HG03045 (cell line): ENCODE results near the gene GAL3ST2.
"Not testable (repeated sequence)": the region's sequence is repeated elsewhere in the genome, so short reads cannot be mapped to it uniquely, and the experiment has no call there.

Source experiments
- ATAC-seq: cut with Tn5 transposase; IDR thresholded peaks from one replicate; pipeline ENCODE4 v1.9.1; 2021; ENCODE audit warnings: mild to moderate bottlenecking, moderate library complexity; ENCODE audit not compliant: unreplicated experiment

Gene GAL3ST2

GRCh38 chr2:241767464-241768250, 9.0 kb upstream of the GAL3ST2 start:
- ATAC-seq: no peak

DNA sequence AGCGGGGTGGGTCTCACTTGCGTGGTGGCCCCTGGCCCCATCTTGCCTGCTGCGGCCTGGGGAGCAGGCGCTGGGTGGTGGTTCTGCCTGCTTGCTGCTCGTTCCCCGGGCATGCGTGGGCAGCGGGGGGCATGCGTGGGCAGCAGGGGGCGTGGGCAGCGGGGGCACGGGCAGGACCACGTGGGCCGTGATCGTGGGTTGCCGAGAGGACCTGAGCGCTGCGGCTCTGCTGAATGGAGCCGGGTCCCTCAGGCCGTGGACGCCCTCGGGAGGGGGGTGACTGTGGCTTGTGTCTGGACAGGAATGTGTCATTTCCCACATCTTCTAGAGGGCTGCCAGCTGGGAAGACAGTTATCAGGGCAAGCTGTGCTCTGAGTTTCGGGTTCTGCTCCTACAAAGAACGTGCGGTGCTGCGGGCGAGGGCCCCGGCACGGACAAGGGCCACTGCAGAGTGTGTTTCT, 8.3 kb upstream of the GAL3ST2 start:
- ATAC-seq: no peak

- ATAC-seq: no peak
Measured at GRCh38 chr2:241768850-241769249, 7.8 kb upstream of the GAL3ST2 start.

DNA sequence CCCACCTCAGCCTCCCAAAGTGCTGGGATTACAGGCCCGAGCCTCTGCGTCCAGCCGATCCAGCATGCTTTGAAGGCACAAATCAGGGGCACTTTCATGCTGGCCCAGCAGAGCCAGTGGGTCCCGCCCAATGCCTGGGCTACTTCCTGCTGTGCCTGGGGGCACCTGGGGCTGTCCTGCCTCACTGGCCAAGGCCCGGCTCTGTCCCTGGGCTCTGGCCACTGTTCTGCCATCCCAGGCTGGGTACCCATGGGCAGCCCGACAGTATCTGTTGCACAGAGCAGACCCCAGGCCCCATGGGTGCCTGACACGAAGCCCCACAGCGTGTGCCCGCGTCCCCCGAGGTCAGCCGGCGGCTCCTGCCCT, 6.8 kb upstream of the GAL3ST2 start:
- ATAC-seq: no peak

GRCh38 chr2:241770185-241770935, 6.3 kb upstream of the GAL3ST2 start:
- no peak for ATAC-seq

GRCh38 chr2:241770936-241771285, 5.7 kb upstream of the GAL3ST2 start:
- ATAC-seq: no peak

DNA sequence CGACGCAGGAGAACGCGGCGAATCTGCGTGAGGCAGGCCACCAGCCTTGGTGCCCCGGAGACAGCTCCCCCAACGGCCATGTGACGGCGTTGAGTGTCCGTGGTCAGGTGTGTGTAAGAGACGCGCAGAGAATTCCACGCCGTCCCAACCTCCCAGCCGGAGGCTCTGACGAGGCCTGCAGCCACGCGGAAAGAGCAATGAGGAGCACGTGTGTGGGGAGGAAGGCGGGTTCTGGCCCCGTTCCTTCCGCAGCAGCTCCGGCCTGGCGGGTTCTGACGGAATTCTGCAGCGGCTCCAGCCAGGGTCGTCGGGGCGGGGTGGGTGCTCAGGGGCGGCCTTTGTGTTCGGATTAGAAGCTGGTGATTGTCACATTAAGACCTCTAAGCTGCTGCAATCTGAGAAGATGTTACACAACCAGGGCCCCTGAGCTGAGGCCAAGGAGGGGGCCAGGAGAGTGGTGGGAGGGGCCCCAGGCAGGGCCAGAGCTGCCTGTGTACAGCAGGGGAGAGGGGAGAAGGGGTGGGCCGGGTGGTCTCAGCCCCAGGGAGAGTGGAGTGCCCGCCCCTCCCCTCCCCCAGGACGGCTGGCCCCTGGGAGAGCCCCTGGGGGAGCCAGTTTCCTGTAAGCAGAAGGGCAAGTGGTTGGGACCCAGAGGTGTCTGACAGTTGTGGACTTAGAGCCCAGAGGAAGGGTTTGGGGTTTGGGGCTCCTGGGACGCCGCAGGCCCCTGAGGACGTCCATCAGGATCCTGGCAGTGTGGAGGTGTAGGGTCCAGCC, 5.1 kb upstream of the GAL3ST2 start:
- no peak for ATAC-seq

- no peak for ATAC-seq
Measured at GRCh38 chr2:241772063-241772499, 4.5 kb upstream of the GAL3ST2 start.

DNA sequence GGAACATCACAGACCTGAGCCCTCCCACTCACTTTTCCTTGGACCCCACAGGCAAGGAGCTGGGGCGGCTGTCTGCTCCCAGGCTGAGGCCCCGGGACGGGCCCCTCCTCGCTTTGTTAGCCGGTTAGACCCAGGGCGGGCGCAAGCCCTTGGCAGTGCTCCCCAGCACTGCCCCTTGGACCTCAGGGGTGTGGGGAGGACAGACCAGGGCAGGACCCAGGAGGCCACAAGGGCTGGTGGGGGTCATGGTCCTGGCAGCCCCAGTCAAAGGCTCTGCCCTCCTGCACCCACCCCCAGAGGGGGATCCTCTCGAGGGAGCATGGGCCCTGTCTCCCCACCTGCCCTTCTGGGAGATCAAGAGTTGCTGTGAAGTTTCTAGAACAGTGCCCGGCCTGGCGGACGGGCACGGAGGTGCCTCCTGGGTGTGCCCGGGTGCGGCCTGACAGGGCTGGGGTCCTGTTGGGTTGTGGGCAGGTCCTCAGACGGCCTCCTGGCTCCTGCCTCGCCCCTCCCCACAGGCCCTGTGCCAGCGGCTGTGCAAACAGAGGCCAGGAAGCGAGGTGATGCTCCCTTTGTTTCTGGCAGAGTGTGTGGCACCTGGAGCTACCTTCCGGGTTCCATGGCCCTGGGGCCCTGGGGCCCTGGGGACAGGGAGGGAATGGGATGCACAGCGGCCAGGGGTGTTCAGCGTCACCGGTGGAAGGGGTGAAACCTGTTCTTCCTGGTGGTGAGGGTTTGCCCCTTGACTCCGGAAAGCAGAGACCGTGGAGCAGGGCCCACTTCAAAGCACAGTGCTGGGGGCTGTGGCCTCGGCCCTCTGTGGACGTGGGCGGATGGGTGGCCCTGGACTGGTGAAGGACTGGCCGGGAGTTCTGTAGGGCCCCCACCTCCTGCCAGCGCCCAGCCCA, 2.9 kb upstream of the GAL3ST2 start:
- ATAC-seq: no peak

- ATAC-seq: no peak
Measured at GRCh38 chr2:241774419-241775222, 2.0 kb upstream of the GAL3ST2 start.

GRCh38 chr2:241775223-241776177, 1.1 kb upstream of the GAL3ST2 start:
- ATAC-seq: no peak

DNA sequence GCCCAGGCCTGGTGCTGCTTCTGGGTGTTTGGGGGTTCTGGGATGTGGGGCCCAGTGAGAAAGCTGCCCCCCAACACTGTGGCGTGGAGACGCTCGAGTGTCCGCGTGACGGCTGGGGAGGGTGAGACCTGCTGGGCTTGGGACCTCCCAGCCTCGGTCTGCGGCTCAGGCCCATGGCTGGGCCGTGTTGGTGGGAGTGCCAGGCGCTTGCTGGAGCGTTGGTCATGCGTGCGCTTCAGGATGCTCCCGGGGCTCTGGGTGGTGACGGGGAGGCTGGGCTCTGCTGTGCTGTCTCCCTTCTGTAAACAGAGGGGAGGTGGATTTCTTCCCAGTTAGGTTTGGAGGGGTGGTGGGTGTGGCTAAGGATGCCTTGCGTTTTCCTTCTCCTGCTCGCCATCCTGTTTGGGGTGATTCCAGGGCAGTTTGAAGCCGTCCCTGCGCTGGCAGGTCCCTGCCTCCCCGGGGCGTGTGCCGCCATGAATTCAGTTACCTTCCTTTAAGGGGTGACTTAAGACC, 606 bp downstream of the GAL3ST2 start:
- no peak for ATAC-seq

DNA sequence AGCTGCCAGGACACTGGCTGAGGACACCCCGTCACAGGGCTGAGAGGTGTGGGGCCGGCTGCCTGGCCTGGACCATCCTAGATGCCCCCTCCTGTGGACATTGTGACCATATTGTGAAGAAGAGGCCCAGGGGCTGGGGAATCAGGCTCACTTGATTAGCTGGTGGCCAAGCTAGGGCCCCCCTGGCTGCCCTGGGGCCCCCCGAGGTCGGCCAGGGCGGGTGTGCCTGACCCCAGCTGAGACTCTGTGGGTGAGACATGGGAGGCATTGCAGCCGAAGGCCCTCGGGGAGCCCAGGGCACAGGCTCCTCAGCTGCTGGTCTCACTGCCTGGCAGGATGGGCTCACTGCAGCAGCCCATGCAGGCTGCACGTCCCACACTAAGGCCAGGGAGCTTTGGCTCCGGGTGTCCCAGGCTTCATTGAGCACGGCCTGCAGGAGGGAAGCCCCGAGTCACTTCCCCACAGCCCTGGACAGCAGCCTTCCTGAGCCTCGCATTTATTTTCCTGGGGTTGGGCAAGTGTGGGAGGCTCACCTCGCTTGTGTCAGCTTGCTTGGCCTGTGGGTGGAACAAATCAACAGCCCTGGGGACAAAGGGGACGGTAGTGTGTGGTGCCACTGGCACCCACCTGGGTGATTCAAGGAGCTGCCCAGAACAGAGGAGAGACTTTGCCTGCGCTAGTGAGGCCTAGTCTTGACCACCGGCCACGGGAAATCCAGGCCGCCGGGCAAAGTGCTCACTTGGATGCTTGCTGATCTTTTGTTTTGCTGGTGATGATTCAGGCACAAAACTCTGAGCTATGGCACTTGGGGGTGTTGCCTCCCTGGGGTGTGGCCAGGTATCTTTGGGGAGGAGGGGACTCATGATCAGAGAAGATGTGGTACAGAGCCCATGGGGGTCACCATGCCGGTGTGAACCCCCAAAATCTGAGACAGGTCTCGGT, 1.3 kb downstream of the GAL3ST2 start:
- no peak for ATAC-seq

- no peak for ATAC-seq
Measured at GRCh38 chr2:241780939-241781569, 4.4 kb downstream of the GAL3ST2 start.

GRCh38 chr2:241782053-241782452, 5.4 kb downstream of the GAL3ST2 start:
- not testable (repeated sequence) for ATAC-seq

DNA sequence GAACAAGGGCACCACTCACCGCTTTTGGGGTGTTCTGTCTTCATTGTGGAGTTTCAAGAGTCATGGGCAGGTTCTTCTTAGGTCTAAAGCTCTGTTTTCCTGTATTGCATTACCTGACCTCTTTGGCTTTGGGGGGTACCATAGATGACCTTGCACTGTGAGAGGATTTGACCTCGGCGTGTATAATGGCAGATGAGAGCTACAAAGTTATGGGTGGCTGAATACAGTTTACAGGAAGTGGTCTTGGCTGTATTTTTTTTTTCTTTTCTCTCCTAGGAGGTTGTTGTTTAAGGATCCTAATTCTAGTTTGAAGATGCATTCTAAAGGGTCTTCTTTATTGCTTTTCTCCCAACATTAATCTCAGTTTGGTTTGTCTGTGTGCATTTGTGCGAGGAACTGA, 11.5 kb downstream of the GAL3ST2 start:
- no peak for ATAC-seq

- no peak for ATAC-seq
Measured at GRCh38 chr2:241788572-241788971, 11.9 kb downstream of the GAL3ST2 start.
